GM13977 (cell line): ENCODE measurements around the gene INO80B.

Source experiments
- DNase-seq: peaks from one replicate; pipeline ENCODE4 v3.0.0; 2012; ENCODE audit warnings: low spot score
- in situ Hi-C: fragments of 300-500 bp; cut with MboI; formaldehyde crosslinking; loops from one replicate; pipeline ENCODE4 v1.12.0; 2022; ENCODE audit warnings: low sequenced_read_pairs, low pct_unique_long_range_greater_than_20kb, mixed read lengths, inconsistent platforms; ENCODE audit not compliant: unreplicated experiment
- TF ChIP-seq, protein P1 (sequence below): IDR thresholded peaks from 2 replicates; pipeline ENCODE4 v1.5.1; 2012; ENCODE audit warnings: mild to moderate bottlenecking, control low read depth; ENCODE audit not compliant: insufficient read depth; ENCODE audit errors: extremely low read depth, missing control alignments

INO80B gene

DNA sequence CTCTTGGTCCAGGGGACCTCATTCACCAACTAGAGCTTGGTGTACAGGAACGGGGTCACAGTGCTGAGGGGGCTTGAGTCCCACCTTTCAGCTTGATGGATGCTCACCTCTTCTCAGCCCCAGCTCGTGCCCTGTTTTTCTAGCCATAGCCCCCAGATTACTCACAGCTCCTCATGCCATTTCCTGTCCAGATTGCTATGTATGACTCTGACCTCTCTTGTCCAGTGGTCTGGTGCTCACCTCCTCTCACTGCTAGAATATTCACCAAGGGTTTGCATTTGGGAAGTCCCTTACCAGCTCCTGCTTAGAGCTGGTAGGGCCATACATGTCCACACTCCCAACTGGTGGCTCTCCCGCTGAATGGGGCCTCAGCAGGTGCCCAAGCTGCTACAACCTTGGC is 38.7 kb downstream of the INO80B start:
- TF ChIP-seq, protein P1, sequence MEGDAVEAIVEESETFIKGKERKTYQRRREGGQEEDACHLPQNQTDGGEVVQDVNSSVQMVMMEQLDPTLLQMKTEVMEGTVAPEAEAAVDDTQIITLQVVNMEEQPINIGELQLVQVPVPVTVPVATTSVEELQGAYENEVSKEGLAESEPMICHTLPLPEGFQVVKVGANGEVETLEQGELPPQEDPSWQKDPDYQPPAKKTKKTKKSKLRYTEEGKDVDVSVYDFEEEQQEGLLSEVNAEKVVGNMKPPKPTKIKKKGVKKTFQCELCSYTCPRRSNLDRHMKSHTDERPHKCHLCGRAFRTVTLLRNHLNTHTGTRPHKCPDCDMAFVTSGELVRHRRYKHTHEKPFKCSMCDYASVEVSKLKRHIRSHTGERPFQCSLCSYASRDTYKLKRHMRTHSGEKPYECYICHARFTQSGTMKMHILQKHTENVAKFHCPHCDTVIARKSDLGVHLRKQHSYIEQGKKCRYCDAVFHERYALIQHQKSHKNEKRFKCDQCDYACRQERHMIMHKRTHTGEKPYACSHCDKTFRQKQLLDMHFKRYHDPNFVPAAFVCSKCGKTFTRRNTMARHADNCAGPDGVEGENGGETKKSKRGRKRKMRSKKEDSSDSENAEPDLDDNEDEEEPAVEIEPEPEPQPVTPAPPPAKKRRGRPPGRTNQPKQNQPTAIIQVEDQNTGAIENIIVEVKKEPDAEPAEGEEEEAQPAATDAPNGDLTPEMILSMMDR, result no peak
- in situ Hi-C loops, result loop anchor here (25.0 kb wide), 1 partner anchor 94 kb away; no protein-coding TSS in a partner anchor
- DNase-seq, result no peak

DNA sequence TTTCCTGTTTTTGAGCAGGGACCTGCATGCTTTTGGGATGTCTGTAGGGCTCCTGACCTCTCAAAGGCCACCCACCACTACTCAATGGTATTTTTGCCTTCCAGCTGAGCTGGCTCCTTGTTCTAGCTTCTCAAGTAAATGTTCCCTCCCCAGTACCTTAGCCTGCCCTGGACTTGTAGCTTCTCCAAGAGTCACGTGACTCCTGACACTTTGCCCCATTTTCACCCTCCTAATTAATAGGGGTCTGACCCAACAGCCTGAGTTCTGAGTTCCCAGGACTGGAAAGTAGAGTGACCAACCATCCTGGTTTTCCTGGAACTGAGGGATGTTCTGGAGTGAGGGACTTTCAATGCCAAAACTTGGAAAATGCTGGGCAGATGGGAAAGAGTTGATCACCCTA is 40.6 kb downstream of the INO80B start:
- in situ Hi-C loops, result loop anchor here (25.0 kb wide), 1 partner anchor 92 kb away; no protein-coding TSS in a partner anchor
- no peak for DNase-seq
- TF ChIP-seq, protein P1, result no peak

DNA sequence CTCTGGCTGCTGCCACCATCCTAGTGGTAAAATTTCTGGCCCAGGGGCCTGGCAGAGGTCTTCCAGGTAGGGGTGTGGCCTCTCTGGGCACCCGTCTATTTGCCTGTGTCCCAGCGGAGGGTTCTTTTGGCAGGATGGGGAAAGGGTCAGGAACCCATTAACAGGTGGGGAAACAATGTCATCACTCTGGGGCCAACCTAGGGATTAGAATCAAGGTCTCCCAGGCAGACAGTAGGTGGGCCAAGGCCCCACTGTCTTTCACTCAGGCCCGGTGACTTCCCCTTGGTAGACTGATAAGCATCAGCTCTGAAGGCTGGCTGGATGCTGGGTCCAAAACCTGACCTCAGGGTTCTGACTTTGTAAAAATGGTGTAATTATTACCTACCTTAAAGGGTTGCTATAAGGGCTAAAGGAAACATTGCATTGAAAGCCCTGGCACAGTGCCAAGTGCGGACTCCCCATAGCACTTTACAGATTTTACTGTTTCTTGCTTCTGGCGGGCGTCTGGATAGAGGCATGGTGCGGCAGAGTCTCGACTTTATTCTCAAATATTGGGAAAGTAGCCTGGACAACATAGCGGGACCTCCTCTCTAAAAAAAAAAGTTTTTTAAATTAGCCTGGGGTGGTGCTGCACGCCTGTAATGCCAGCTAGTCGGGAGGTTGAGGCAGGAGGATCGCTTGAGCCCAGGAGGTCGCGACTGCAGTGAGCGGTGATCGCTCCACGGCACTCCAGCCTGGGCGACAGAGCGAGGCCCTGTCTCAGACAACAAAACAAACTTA is 42.3 kb downstream of the INO80B start:
- DNase-seq, result no peak
- TF ChIP-seq, protein P1, result no peak
- in situ Hi-C loops, result loop anchor here (25.0 kb wide), 1 partner anchor 90 kb away; no protein-coding TSS in a partner anchor

DNA sequence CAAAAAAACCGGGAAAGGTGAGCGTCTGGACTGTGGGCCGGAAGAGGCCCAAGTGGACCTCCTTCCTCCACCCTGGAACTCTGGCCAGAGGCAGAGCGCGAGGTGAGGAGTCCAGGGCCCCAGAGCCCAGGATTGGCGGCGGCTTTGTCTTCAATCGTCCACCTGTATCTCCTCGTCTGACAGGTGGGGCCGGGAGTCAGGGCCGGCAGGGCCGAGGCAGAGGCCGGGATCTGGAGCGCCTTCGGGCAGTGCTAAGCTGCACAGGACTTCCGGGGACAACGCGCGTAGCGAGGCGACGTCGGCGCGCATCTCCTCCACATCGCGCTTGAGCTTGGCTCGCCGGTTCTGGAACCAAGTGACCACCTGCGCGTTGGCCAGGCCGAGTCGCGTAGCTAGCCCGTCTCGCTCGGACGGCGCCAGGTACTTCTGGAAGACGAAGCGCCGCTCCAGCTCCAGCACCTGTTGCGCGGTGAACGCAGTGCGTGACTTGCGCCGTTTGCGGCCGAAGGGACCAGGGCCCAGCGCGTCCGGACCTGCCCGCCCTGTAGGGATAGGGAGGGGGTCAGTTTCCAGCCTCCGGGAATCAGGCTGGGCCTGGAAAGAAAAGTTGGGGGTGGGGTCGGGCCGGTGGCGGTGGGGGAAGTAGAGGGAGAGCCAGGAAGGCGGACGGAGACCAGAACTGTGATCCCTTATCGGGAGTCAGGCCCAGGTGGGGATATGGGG is 43.1 kb downstream of the INO80B start:
- in situ Hi-C loops, result loop anchor here (25.0 kb wide), 1 partner anchor 89 kb away; no protein-coding TSS in a partner anchor
- TF ChIP-seq, protein P1, result no peak
- no peak for DNase-seq

DNA sequence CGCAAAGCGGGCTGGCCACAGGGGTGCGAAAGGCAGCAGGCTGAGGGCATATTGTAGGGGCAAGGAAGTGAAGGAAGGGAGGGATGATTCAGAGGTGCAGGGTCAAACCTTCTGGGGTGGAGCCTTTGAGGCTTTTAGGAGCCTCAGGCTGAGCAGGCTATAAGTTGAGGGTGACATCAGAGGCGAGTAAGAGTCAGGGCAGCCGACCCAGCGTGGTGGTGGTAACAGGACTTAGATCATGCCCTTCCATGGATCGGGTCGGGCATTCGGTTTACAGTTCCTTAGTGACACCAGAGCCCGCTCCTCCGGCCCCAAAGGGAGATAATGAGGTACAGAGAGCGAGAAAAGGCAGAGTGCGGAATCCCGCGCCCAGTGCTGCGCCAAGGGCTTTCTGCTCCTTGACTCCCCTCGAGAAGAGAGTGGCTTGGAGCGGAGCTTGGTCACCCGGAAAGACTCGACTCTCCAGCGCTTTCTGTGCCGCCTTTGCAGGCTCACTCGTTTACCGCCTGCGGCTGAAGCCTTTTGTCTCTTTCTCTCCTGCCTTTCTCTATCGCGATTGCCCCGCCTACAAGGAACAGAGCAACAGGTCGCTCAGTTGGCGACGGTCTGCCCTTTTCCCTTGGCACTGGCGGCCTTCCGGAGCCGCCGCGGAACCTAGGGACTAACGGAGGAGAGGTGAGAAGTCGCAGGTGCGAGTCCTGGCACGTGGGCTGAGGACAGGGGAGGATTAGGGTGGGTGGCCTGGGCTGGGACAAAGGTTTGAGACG is 43.8 kb downstream of the INO80B start:
- DNase-seq, result peak; percentile 56
- in situ Hi-C loops, result loop anchor here (25.0 kb wide), 1 partner anchor 89 kb away; no protein-coding TSS in a partner anchor
- TF ChIP-seq, protein P1, result no peak

DNA sequence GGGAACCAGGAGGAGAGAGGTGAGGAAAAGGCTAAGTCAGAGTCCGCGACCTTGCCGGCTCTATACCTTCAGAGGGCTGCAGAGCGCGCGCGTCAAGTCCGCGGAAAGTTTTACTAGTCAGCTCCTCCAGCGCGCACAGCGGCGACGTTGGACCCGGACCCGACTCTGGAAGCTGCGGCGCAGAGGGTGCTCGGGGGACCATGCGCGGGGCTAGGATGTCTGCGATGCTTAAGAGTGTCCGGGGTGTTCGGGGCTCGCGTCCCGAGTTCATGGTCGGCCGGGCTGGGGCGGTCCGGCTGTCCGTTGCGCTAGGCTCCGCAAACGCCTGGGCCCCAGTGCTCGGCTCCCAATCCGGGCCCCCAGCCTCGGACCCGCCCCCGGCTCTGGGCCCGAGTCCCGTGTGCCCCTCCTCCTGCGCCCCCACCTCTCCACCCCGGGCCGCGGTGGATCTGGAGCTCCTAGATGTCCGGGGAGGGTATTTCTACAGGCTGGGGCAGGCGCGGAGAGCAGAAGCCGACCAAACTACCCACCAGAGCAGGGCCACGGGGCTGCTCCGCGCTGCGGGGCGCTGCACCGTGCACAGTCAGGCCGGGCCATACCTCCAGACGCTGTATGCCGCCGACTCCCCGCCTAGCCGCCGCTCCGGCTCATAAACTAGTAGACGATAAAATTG is 44.5 kb downstream of the INO80B start, which contains the start of gene LBX2:
Gene LBX2, minus strand, starts transcription at position 337 of the 673 bp plus-strand sequence. Its CDS starts 66 bp downstream, at position 271.
- in situ Hi-C loops, result loop anchor here (25.0 kb wide), 1 partner anchor 88 kb away; no protein-coding TSS in a partner anchor
- TF ChIP-seq, protein P1, result no peak
- peak; percentile 40 for DNase-seq
